ENCODE measurements around the gene GLP2R.
"Not testable (repeated sequence)": the region's sequence is repeated elsewhere in the genome, so short reads cannot be mapped to it uniquely, and the experiment has no call there.

The GLP2R gene

GRCh38 chr17:9825641-9826150 is at the start of gene GLP2R:
Gene GLP2R (plus strand): TSS chr17:9825924. CDS start chr17:9826064, 140 bp downstream.
- DNase-seq, result no peak

GRCh38 chr17:9776911-9777310 is 48.8 kb upstream of the GLP2R start:
- DNase-seq, result no peak

- no peak for DNase-seq
These were observed 45.2 kb upstream of the GLP2R start for GRCh38 chr17:9780552-9780951.

- no peak for DNase-seq
These were observed 42.7 kb upstream of the GLP2R start for GRCh38 chr17:9783050-9783449.

GRCh38 chr17:9783465-9783864 is 42.3 kb upstream of the GLP2R start:
- not testable (repeated sequence) for DNase-seq

- DNase-seq, result no peak
These were observed 41.2 kb upstream of the GLP2R start for GRCh38 chr17:9784544-9784943.

- DNase-seq, result no peak
These were observed 37.1 kb upstream of the GLP2R start for GRCh38 chr17:9788601-9789000.

GRCh38 chr17:9790316-9790715 is 35.4 kb upstream of the GLP2R start:
- DNase-seq, result no peak

- no peak for DNase-seq
These were observed 34.5 kb upstream of the GLP2R start, which contains the start of gene DHRS7C for GRCh38 chr17:9790889-9791876. Gene DHRS7C (minus strand): TSS chr17:9791592. CDS start chr17:9791284, 308 bp downstream.

GRCh38 chr17:9792181-9792840 is 33.4 kb upstream of the GLP2R start:
- DNase-seq, result no peak

GRCh38 chr17:9798008-9798407 is 27.7 kb upstream of the GLP2R start:
- DNase-seq, result no peak

GRCh38 chr17:9798724-9799123 is 27.0 kb upstream of the GLP2R start:
- no peak for DNase-seq

GRCh38 chr17:9801505-9801904 is 24.2 kb upstream of the GLP2R start:
- no peak for DNase-seq

GRCh38 chr17:9802294-9802693 is 23.4 kb upstream of the GLP2R start:
- no peak for DNase-seq

- DNase-seq, result no peak
These were observed 23.0 kb upstream of the GLP2R start for GRCh38 chr17:9802697-9803096.

GRCh38 chr17:9805769-9806168 is 20.0 kb upstream of the GLP2R start:
- no peak for DNase-seq

GRCh38 chr17:9806699-9807098 is 19.0 kb upstream of the GLP2R start:
- DNase-seq, result no peak

- DNase-seq, result no peak
These were observed 16.3 kb upstream of the GLP2R start for GRCh38 chr17:9809409-9809808.

- DNase-seq, result no peak
These were observed 15.4 kb upstream of the GLP2R start for GRCh38 chr17:9810100-9810949.

GRCh38 chr17:9811086-9811485 is 14.6 kb upstream of the GLP2R start:
- no peak for DNase-seq

- DNase-seq, result no peak
These were observed 14.2 kb upstream of the GLP2R start for GRCh38 chr17:9811537-9811936.

- DNase-seq, result no peak
These were observed 12.6 kb upstream of the GLP2R start for GRCh38 chr17:9813166-9813565.
